ENCODE data around the gene PIP. TPM values are rescaled to one million over a fixed set of nuclear protein-coding genes. Genes with fewer than 3 reads are reported as not detected.
"Not testable (repeated sequence)": the region's sequence is repeated elsewhere in the genome, so short reads cannot be mapped to it uniquely, and the experiment has no call there.

Gene PIP, protein sequence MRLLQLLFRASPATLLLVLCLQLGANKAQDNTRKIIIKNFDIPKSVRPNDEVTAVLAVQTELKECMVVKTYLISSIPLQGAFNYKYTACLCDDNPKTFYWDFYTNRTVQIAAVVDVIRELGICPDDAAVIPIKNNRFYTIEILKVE
- not detected for total RNA-seq

DNA sequence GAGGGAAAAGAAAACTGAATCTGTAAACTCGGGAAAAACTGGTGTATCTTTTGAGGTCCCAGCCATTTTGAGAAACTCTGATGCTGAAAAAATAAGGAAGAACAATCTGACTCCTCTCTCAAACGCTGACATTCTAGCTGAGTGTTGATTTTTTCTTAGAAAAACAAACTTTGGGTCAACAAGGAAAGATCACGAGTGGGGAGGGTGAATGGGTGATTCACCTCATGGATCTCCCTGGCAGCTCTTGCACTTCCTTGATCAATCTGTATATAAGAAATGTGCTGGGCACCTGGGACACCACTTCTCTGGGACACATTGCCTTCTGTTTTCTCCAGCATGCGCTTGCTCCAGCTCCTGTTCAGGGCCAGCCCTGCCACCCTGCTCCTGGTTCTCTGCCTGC, at the start of gene PIP:
Gene PIP, plus strand, starts transcription at position 297 of the 400 bp plus-strand sequence. Its CDS starts 40 bp downstream, at position 337.
- H3K4me3 ChIP-seq, result no peak within 1 kb of the TSS
- TF ChIP-seq, protein P1, sequence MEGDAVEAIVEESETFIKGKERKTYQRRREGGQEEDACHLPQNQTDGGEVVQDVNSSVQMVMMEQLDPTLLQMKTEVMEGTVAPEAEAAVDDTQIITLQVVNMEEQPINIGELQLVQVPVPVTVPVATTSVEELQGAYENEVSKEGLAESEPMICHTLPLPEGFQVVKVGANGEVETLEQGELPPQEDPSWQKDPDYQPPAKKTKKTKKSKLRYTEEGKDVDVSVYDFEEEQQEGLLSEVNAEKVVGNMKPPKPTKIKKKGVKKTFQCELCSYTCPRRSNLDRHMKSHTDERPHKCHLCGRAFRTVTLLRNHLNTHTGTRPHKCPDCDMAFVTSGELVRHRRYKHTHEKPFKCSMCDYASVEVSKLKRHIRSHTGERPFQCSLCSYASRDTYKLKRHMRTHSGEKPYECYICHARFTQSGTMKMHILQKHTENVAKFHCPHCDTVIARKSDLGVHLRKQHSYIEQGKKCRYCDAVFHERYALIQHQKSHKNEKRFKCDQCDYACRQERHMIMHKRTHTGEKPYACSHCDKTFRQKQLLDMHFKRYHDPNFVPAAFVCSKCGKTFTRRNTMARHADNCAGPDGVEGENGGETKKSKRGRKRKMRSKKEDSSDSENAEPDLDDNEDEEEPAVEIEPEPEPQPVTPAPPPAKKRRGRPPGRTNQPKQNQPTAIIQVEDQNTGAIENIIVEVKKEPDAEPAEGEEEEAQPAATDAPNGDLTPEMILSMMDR (IDR thresholded peaks at IDR 0.05), result no peak
- no peak for TF ChIP-seq POLR2A (IDR thresholded peaks at IDR 0.05)

DNA sequence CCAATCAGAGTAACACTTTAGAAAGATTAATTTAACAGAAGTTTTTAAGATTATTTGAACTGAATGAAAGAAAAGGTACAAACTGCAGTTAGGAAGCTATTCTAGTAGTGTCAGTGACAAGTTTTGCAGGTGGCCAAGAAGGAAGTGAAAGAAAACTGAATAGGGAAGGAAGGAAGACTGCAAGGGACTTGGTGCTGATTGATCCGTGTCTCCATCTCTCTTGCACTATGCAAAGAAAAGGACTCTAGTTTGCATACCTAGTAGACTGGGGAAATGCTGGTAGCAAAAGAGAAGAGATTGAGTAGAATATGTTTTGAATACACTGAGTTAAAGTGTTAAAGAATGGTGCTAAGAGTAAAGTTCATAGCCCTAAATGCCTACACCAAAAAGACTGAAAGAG, 46.8 kb upstream of the PIP start:
- Histone ChIP-seq H3K36me3 (no peaks in the 10 kb centered on the region), H3K27me3 (no peaks in the 10 kb centered on the region), H3K4me1 (no peaks in the 10 kb centered on the region), H3K27ac (peak overlapping the region in 1 of 4 donors; percentile 70), H3K4me3 (no peak overlapping the region), H3K9me3 (peaks cover 0 to 3% (median 0%) of the 10 kb centered on the region in 4 donors)
- TF ChIP-seq POLR2A (IDR thresholded peaks at IDR 0.05), result no peak
- TF ChIP-seq, protein P1 (IDR thresholded peaks at IDR 0.05), result no peak
- no peak for DNase-seq

More for the DNA sequence above, at the start of gene PIP:
- Histone ChIP-seq H3K27ac (no peak within 1 kb of the TSS), H3K36me3 (no peaks in the 10 kb centered on the region), H3K27me3 (no peaks in the 10 kb centered on the region), H3K4me1 (no peaks in the 10 kb centered on the region), H3K9me3 (no peaks in the 10 kb centered on the region)
- DNase-seq, result no peak

DNA sequence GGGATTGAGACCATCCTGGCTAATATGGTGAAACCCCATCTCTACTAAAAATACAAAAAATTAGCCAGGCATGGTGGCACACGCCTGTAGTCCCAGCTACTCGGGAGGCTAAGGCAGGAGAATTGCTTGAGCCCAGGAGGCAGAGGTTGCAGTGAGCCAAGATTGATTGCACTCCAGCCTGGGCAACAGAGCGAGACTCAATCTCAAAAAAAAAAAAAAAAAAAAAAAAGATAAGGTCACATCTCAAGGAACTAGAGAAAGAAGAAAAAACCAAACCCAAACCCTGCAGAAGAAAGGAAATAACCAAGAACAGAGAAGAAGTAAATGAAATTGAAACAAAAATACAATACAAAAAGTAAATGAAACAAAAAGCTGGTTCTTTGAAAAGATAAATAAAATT, 46.3 kb upstream of the PIP start:
- H3K9me3 ChIP-seq, H3K27me3 ChIP-seq, H3K4me1 ChIP-seq, H3K36me3 ChIP-seq, DNase-seq, H3K4me3 ChIP-seq: not testable (repeated sequence)
- H3K27ac ChIP-seq, result peak overlapping the region in 1 of 4 donors; percentile 70

DNA sequence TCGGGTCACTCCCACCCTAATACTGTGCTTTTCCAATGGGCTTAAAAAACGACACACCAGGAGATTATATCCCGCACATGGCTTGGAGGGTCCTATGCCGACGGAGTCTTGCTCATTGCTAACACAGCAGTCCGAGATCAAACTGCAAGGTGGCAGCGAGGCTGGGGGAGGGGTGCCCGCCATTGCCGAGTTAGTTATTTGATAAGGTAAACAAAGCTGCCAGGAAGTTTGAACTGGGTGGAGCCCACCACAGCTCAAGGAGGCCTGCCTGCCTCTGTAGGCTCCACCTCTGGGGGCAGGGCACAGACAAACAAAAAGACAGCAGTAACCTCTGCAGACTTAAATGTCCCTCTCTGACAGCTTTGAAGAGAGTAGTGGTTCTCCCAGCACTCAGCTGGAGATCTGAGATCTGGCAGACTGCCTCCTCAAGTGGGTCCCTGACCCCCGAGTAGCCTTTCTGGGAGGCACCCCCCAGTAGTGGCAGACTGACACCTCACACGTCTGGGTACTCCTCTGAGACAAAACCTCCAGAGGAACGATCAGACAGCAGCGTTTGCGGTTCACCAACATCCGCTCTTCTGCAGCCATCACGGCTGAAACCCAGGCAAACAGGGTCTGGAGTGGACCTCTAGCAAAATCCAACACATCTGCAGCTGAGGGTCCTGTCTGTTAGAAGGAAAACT, 43.2 kb upstream of the PIP start:
- H3K4me1 ChIP-seq, H3K36me3 ChIP-seq, H3K27me3 ChIP-seq, H3K27ac ChIP-seq, DNase-seq, H3K9me3 ChIP-seq, H3K4me3 ChIP-seq: not testable (repeated sequence)

DNA sequence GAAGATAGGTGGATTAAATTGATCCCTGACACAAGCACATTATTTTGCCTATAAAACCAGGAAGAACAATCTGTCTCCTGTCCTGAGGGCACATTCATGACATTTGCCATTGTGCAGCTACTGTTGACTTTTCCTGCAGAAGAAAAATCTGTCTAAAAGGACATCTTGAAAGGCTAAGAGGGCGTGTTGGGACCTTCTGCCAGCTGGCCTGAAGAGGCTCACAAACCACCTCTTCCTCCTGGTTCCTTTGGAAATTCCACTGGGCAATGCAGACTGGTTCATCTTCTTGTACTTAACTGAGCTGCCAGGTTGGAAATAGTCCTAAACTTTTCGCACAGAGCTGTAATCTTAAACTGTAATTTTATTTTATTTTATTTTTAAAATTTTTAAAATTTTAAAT, 35.7 kb upstream of the PIP start:
- Histone ChIP-seq H3K27me3 (no peaks in the 10 kb centered on the region), H3K4me3 (no peak overlapping the region), H3K4me1 (no peaks in the 10 kb centered on the region), H3K36me3 (no peaks in the 10 kb centered on the region), H3K9me3 (peaks cover 0 to 8% (median 0%) of the 10 kb centered on the region in 4 donors), H3K27ac (no peak overlapping the region)
- DNase-seq, result no peak
- no peak for TF ChIP-seq POLR2A (IDR thresholded peaks at IDR 0.05)
- TF ChIP-seq, protein P1 (IDR thresholded peaks at IDR 0.05), result no peak

DNA sequence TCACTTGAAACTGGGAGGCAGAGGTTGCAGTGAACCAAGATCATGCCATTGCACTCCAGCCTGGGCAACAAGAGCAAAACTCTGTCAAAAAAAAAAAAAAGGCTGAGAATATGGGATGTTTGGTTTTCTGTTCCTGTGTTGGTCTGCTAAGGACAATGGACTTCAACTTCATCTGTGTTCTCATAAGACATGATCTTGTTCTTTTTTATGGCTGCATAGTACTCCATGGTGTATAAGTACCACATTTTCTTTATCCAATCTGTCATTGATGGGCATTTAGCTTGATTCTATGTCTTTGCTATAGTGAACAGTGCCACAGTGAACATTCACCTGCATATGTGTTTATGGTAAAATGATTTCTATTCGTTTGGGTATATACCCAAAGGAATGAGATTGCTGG, 32.3 kb upstream of the PIP start:
- H3K27ac ChIP-seq, H3K36me3 ChIP-seq, DNase-seq, H3K9me3 ChIP-seq, H3K4me3 ChIP-seq, H3K4me1 ChIP-seq, H3K27me3 ChIP-seq: not testable (repeated sequence)

DNA sequence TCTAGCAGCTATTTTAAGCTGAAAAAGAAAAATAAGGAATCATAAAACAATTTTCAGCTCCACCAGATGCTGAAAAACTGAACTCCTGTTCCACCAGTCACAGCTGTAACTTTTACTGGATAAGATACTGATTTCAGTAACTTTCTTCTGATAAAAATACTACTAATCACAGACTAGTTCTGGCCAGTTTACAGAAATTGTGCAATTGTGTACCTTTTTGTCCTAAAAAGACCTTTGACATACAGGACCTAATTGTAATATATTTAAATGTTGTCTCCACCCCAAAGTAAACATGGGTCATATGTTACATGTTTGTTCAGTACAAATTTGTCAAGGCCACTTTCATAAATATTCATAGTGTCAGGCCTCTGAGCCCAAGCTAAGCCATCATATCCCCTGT, 27.1 kb upstream of the PIP start:
- Histone ChIP-seq H3K27ac (no peak overlapping the region), H3K27me3 (no peaks in the 10 kb centered on the region), H3K4me1 (no peaks in the 10 kb centered on the region), H3K4me3 (no peak overlapping the region), H3K9me3 (peaks cover 0 to 2% (median 0%) of the 10 kb centered on the region in 4 donors), H3K36me3 (no peaks in the 10 kb centered on the region)
- DNase-seq, result no peak
- TF ChIP-seq POLR2A (IDR thresholded peaks at IDR 0.05), result no peak
- TF ChIP-seq, protein P1 (IDR thresholded peaks at IDR 0.05), result no peak

DNA sequence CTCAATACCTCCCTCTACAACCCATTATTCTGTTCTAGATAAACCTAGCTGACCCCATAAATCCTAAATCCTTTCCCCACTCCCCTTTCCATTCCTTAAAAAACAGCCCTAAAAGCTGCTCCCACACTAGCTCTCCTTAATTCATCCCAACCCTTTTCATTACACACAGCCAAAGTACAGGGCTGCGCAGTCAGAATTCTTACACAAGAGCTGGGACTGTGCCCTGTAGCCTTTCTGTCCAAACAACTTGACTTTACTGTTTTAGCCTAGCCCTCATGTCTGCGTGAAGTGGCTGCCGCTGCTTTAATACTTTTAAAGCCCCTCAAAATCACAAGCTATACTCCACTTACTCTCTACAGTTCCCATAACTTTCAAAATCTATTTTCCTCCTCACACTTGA, 23.9 kb upstream of the PIP start:
- DNase-seq, H3K27ac ChIP-seq, H3K27me3 ChIP-seq, H3K9me3 ChIP-seq, H3K4me1 ChIP-seq, H3K4me3 ChIP-seq, H3K36me3 ChIP-seq: not testable (repeated sequence)

Measured in Peyer's patch (tissue), 4 donors.